Hippocampal formation (tissue), 2 donors: ENCODE measurements around the gene JAKMIP1.

Experiments used
- DNase-seq, 2 donors: peaks; one replicate each; lab custom pipeline; 2025; lab: John Stamatoyannopoulos, UW

The JAKMIP1 gene

GRCh38 chr4:6201580-6202091, 1.3 kb upstream of the JAKMIP1 start:
- no peak for DNase-seq

- DNase-seq: no peak
These were observed 593 bp upstream of the JAKMIP1 start for GRCh38 chr4:6200922-6201362.

GRCh38 chr4:6199422-6199921, 877 bp downstream of the JAKMIP1 start:
- no peak for DNase-seq

DNA sequence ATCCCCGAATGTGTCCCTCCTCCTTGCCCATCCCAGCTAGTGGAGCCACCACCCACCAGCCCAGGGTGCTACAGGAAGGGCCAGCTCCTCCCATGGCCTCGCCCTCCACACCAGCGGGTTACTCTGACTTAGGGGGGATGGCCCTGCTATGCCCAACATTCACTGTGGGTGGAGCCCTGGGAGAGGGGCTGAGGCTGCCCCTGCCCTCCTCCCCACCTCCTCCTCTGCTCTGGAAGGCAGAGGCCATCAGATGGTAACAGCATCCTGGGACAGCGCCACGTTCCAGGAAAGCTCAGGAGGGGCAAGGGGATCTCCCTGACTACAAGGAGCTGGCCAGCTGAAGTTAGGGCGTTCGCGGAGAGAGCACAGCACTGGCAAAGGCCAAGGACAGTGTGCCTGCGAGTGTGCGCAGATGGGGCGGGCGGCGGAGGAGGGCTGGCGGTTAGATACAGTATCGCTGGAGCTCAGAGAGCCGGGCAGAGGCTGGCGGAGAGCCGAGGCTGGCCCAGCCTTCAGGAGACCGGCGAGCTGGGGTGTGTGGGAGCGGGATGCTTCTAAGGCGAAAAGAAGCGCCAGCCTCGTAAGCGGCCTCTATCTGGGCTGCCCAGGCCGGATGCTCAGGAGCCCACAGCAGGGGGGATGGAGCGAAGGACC, 1.5 kb downstream of the JAKMIP1 start:
- no peak for DNase-seq

- DNase-seq: no peak
These were observed 2.1 kb downstream of the JAKMIP1 start for GRCh38 chr4:6198278-6198677.

DNA sequence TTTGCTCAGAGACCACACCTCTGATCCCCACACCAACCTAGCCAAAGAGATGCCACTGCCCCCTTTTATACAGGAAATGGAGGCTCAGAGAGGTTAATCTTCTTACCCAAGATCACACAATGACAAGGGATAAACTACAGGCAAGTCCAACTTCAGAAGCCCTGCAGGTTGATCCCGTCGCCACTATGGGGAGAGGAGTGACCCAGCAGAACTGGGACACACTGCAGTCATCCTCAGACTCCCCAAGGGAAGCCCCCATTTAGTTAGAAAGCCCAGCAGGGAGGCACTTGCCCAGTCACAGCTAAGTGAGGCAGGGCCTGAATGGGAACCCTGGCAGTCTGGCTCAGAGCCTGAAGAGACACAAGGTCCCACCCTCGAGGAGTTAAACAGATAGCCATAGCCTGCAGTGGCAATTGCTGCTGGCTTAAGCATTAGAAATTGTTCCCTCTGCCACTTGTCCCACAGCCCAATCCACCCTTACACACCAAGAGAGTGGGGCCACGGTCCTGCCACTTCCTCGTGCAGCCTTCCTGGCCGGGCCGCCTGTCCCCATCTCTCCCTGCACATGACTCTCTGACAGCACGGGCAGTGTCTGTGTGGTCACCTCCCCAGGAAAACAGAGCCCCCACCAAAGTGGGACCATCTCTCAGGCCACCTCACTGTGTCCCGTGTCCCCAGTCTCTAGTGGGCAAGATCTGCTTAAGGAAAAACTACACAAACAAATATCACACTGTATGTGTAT, 2.7 kb downstream of the JAKMIP1 start:
- no peak for DNase-seq

GRCh38 chr4:6196871-6197270, 3.5 kb downstream of the JAKMIP1 start:
- DNase-seq: no peak

DNA sequence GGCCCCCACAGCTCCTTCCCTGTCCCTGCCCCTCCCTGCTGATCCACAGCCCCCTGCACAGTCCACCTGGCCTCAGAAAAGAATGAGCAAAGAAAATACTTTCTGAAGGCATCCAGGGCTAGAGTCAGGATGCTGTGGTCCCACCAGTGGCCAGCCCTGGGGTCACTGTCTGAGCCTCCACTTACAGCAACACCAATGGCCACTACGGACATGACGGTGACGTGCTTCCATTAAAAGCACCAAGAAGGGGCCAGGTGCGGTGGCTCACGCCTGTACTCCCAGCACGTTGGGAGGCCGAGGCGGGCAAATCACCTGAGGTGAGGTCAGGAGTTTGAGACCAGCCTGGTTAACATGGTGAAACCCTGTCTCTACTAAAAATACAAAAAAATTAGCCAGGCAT, 4.0 kb downstream of the JAKMIP1 start:
- no peak for DNase-seq

DNA sequence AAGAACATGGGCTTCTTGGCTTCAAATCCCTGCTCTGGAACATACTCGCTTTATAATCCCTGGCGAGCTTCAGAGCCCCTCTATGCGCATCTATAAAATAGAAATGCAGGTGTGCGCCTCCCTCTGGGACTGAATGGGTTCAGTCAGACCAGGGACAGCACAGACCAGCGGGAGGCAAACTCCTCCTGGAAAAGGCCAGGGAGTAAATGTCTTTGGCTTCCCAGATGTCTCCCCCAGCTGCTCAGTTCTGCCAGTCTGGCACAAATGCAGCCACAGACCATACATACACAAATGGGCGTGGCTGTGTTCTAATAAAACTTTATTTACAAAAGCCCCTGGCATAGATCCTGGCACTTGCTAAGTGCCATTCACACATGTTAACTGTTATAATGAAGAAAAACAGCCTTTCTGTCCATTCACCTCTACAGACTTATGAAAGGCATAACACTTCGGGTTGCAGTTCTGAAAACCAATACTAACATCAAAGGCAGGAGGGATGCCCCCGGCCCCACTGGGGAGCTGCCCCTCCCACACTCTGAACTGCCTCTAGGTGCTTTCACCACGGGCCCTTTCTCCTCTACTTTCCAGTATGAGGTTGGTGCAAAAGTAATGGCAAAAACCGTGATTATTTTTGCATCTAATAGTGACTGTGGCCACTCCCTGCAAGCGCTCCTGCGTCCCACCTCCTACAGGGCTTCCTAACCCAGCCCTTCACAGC, 4.6 kb downstream of the JAKMIP1 start:
- no peak for DNase-seq

GRCh38 chr4:6194458-6195195, 5.7 kb downstream of the JAKMIP1 start:
- peak in 1 of 2 donors; percentile 31 for DNase-seq

GRCh38 chr4:6193399-6193798, 7.0 kb downstream of the JAKMIP1 start:
- peak in 1 of 2 donors; percentile 21 for DNase-seq

DNA sequence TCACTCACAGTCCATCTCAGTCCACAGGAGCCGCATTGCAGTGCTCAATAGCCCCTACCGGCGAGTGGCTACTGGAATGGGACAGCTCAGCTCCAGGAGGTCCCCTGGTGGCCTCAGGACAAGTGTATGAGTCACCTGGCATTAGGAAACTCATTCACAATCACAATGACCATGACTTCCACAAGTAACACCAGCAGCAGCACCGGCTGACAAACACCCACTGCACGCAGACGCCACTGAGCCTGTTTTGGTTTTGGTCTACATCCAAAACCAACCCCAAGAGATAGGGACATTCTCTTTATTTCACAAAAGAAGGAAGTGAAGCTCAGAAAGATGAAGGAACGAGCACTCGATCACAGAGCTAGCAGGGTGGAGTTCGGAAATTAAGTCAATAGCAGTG, 8.1 kb downstream of the JAKMIP1 start:
- no peak for DNase-seq

GRCh38 chr4:6191448-6192130, 8.8 kb downstream of the JAKMIP1 start:
- DNase-seq: no peak

- no peak for DNase-seq
These were observed 9.9 kb downstream of the JAKMIP1 start for GRCh38 chr4:6190486-6190885.

DNA sequence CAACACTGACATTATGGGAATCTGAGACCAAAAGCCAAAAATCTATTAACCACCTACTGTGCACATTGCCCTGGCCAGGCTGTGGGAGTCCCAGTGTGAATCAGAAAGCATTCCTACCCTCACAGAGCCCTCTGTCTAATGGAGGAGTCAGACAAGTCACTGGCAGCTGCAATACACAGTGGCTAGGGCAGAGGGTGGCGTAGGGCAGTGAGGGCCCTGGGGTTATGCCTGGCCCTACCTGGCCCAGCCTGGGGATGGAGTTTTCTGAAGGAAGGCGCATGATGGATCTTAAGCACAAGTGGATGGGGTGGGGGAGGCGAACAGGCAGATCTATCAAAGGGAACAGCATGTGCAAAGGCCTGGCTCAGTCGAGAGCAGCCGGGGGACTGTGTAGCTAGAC, 10.8 kb downstream of the JAKMIP1 start:
- DNase-seq: no peak

DNA sequence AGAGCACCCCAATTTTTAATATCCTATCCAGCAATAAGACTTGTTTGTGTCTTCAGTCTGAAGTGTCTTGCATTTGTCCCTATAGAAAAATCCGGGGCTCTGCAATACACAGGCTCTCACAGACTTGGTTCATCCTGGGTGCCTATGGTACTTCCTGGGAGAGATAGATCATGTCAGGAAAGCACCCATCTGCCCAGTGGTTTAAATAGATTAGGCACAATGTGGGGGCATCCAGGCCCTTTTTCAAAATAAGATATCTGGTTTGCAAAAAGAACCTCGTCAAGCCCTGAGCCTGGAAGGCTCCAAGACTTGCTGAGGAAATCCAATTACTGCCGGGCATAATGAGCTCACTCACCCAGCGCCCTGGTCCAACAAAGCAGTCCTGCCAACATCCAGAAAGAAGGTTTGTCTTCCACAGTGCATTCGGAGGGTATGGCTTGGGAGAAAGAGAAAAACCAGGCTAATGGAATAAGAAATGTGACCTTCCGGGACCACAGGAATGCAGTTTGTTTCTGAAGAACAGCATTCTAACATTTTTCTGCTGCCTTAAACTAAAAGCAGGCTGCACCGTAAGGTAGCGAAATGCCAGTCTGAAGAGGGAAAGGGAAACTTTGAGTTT, 11.6 kb downstream of the JAKMIP1 start:
- no peak for DNase-seq

GRCh38 chr4:6184169-6184568, 16.2 kb downstream of the JAKMIP1 start:
- DNase-seq: no peak

DNA sequence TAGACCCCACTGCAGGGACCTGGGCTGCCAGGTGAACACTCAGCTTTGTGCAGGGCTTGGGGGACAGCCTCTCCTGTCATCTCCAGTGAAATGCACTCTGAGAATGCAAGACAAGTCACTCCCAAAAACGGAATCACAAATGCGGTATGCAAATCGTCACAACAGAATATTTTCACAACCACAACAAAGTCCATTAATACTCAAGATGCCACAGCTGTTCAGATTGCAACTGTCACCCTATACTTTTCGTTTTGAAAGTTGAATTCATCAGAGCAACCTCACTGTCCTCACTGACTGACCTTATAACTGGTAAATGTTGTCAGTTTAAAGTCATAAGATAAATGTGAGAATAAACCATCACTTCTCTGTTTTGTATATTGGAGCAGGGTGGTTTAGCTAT, 16.6 kb downstream of the JAKMIP1 start:
- no peak for DNase-seq

DNA sequence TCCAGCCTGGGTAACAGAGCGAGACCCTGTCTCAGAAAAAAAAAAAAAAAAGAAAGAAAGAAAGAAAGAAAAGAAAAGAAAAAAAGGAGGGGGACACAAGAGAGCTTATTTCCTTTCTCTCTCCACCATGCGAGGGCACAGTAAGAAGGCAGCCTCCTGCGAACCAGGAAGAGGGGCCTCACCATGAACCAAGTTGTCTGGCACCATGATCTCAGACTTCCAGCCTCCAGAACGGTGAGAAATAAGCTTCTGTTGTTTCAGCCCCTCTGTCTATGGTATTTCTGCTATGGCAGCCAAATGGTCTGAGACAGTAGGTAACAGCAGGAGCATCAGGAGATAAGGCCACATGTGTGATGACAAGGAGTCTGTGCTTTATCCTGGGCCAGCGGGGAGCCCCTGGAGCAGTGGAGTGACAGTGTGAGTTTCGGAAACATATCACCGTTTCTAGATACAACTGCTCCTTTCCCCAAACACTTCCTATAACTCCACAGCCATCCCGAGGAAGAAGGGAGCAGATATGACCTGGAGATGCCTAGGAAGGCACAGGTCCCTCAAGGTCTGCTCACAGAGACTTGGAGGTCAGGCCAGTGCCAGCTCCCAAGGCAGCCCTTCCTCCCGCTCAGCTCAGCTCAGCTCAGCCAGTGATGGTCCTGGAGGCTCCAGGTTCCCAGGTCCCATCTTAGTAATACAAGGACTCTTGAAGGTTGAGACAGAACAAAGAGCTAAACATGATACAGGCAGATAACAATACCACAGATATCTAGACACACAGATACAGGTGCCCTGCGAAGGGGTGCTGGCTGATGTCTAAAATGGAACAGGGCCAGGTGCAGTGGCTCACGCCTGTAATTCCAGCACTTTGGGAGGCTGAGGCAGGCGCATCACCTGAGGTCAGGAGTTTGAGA, 17.7 kb downstream of the JAKMIP1 start:
- no peak for DNase-seq
